Osteoblast (primary cell): ENCODE data around the gene BCAS3. TPM values are rescaled to one million over a fixed set of nuclear protein-coding genes. Genes with fewer than 3 reads are reported as not detected.

Source experiments
- DNase-seq: peaks from one replicate; pipeline ENCODE4 v3.0.0; 2011; ENCODE audit warnings: low spot score, mixed read lengths; ENCODE audit not compliant: insufficient read length; ENCODE audit errors: missing footprints
- H2AFZ ChIP-seq: 2 replicates; pipeline ENCODE4 v1.6.0; 2011; ENCODE audit warnings: mild to moderate bottlenecking, low read length
- H3K27ac ChIP-seq: 2 replicates; pipeline ENCODE4 v1.5.1; 2011; ENCODE audit warnings: mild to moderate bottlenecking, low read depth, low read length, moderate library complexity
- H3K27me3 ChIP-seq: 2 replicates; pipeline ENCODE4 v1.6.0; 2012; ENCODE audit warnings: mild to moderate bottlenecking, control low read depth, inconsistent platforms, low read length, moderate library complexity; ENCODE audit not compliant: insufficient read depth
- H3K36me3 ChIP-seq: 2 replicates; pipeline ENCODE4 v1.5.1; 2011; ENCODE audit warnings: mild to moderate bottlenecking, low read length, control low read depth, moderate library complexity; ENCODE audit not compliant: insufficient read depth
- H3K4me1 ChIP-seq: 2 replicates; pipeline ENCODE4 v1.5.1; 2011; ENCODE audit warnings: mild to moderate bottlenecking, low read length, control low read depth, moderate library complexity; ENCODE audit not compliant: insufficient read depth
- H3K4me2 ChIP-seq: 2 replicates; pipeline ENCODE4 v1.6.0; 2011; ENCODE audit warnings: mild to moderate bottlenecking, low read length; ENCODE audit not compliant: insufficient read depth
- H3K4me3 ChIP-seq: fragments of 200-600 bp; sonication (generic); 3 replicates; pipeline ENCODE4 v1.5.1; 2012; ENCODE audit warnings: mild to moderate bottlenecking, low read length, inconsistent platforms; ENCODE audit not compliant: insufficient read depth
- H3K79me2 ChIP-seq: 2 replicates; pipeline ENCODE4 v1.6.0; 2012; ENCODE audit warnings: mild to moderate bottlenecking, low read length, control low read depth, inconsistent platforms; ENCODE audit not compliant: insufficient read depth
- H3K9me3 ChIP-seq: 2 replicates; pipeline ENCODE4 v1.5.1; 2011; ENCODE audit warnings: low read depth, low read length, control low read depth
- H4K20me1 ChIP-seq: 2 replicates; pipeline ENCODE4 v1.6.0; 2012; ENCODE audit warnings: mild to moderate bottlenecking, low read length, control low read depth; ENCODE audit not compliant: insufficient read depth
- total RNA-seq: library from RNA; depleted of rRNA; stranded (reverse); fragments of >200 nt; gene quantifications from 2 replicates; pipeline ENCODE4 v1.2.3, GENCODE V29; 2012
- TF ChIP-seq, protein P1 (sequence below): IDR thresholded peaks from 2 replicates; pipeline ENCODE4 v1.5.1; 2011; ENCODE audit warnings: mild to moderate bottlenecking, low read depth, low read length, moderate library complexity; ENCODE audit errors: extremely low read depth

The BCAS3 gene
- total RNA-seq, 1 donor, result 31.5 TPM

- no peak overlapping the region for H3K4me3 ChIP-seq
- no peak overlapping the region for H3K4me2 ChIP-seq
- no peaks in the 10 kb centered on the region for H3K27me3 ChIP-seq
- H3K36me3 ChIP-seq, result no peaks in the 10 kb centered on the region
- no peak overlapping the region for H3K27ac ChIP-seq
- H4K20me1 ChIP-seq, result no peaks in the 10 kb centered on the region
- no peaks in the 10 kb centered on the region for H3K9me3 ChIP-seq
- H2AFZ ChIP-seq, result no peak overlapping the region
- H3K79me2 ChIP-seq, result no peaks in the 10 kb centered on the region
- no peaks in the 10 kb centered on the region for H3K4me1 ChIP-seq
- TF ChIP-seq, protein P1, sequence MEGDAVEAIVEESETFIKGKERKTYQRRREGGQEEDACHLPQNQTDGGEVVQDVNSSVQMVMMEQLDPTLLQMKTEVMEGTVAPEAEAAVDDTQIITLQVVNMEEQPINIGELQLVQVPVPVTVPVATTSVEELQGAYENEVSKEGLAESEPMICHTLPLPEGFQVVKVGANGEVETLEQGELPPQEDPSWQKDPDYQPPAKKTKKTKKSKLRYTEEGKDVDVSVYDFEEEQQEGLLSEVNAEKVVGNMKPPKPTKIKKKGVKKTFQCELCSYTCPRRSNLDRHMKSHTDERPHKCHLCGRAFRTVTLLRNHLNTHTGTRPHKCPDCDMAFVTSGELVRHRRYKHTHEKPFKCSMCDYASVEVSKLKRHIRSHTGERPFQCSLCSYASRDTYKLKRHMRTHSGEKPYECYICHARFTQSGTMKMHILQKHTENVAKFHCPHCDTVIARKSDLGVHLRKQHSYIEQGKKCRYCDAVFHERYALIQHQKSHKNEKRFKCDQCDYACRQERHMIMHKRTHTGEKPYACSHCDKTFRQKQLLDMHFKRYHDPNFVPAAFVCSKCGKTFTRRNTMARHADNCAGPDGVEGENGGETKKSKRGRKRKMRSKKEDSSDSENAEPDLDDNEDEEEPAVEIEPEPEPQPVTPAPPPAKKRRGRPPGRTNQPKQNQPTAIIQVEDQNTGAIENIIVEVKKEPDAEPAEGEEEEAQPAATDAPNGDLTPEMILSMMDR, result no peak
- DNase-seq, result no peak
Measured at GRCh38 chr17:60823515-60823914, 145.9 kb downstream of the BCAS3 start.

- H3K4me3 ChIP-seq, result no peak overlapping the region
- H3K9me3 ChIP-seq, result no peaks in the 10 kb centered on the region
- H3K4me2 ChIP-seq, result no peak overlapping the region
- H2AFZ ChIP-seq, result no peak overlapping the region
- no peaks in the 10 kb centered on the region for H3K36me3 ChIP-seq
- H3K27me3 ChIP-seq, result no peaks in the 10 kb centered on the region
- H3K27ac ChIP-seq, result no peak overlapping the region
- H3K4me1 ChIP-seq, result no peaks in the 10 kb centered on the region
- TF ChIP-seq, protein P1, result no peak
- no peaks in the 10 kb centered on the region for H4K20me1 ChIP-seq
- H3K79me2 ChIP-seq, result no peaks in the 10 kb centered on the region
- DNase-seq, result no peak
Measured at GRCh38 chr17:60825351-60825750, 147.7 kb downstream of the BCAS3 start.

DNA sequence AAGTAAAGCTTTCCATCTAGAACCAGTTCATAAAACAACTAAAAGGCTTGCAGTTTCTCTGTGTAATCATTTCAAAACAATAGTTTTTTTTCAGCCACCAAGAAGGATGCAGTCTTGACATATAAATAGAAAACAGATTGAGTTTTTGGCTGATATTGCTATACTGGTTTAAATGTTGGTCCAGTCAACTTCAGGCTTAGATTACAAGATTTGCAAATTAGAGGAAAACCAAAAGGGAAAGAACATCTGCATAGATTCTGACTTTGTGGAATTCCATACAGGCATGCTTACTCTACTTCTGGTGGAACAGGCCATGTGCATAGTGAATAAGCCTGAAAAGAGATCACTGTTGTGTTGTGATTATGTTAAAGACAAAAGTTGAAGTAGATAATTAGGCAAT lies 150.3 kb downstream of the BCAS3 start:
- no peak overlapping the region for H3K4me2 ChIP-seq
- no peak overlapping the region for H3K27ac ChIP-seq
- H3K9me3 ChIP-seq, result no peaks in the 10 kb centered on the region
- H3K27me3 ChIP-seq, result no peaks in the 10 kb centered on the region
- H4K20me1 ChIP-seq, result no peaks in the 10 kb centered on the region
- H3K79me2 ChIP-seq, result no peaks in the 10 kb centered on the region
- H3K4me3 ChIP-seq, result no peak overlapping the region
- DNase-seq, result no peak
- no peaks in the 10 kb centered on the region for H3K36me3 ChIP-seq
- H2AFZ ChIP-seq, result no peak overlapping the region
- TF ChIP-seq, protein P1, result no peak
- no peaks in the 10 kb centered on the region for H3K4me1 ChIP-seq

GRCh38 chr17:60832151-60832585 lies 154.5 kb downstream of the BCAS3 start:
- no peaks in the 10 kb centered on the region for H3K9me3 ChIP-seq
- DNase-seq, result no peak
- H3K4me2 ChIP-seq, result no peak overlapping the region
- no peak overlapping the region for H3K27ac ChIP-seq
- no peaks in the 10 kb centered on the region for H4K20me1 ChIP-seq
- H3K4me1 ChIP-seq, result no peaks in the 10 kb centered on the region
- H3K36me3 ChIP-seq, result no peaks in the 10 kb centered on the region
- H3K79me2 ChIP-seq, result no peaks in the 10 kb centered on the region
- H2AFZ ChIP-seq, result no peak overlapping the region
- H3K4me3 ChIP-seq, result no peak overlapping the region
- H3K27me3 ChIP-seq, result no peaks in the 10 kb centered on the region
- TF ChIP-seq, protein P1, result no peak
